ENCODE data around the gene TCF3.

TCF3 gene

DNA sequence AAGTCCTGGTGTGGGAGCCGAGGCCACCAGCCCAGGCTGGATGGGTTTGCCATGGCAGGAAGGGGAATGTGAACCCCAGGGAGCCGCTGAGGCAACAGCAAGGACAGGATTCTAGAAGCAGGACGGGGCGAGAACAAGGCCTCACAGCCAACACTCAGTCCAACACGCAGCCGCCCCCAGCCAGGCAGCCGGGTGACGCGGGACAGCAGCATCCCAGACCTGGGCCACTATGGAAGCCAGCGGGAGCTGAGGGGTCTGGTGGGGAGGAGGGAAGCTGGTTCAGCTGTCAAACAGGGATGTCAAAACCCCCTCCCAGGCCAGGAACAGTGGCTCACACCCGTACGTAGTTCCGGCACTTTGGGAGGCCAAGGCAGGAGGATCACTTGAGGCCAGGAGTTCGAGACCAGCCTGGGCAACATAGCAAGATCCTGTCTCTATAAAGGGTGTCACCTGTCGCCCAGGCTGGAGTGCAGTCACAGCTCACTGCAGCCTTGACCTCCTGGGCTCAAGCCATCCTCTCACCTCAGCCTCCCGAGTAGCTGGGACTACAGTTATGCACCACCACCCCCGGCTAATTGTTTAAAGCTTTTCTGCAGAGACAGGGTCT is 91.1 kb downstream of the TCF3 start:
- H3K4me3 ChIP-seq (ENCODE audit: low read length), result no peak overlapping the region
- peaks cover 7% of the 10 kb centered on the region for H3K4me1 ChIP-seq (ENCODE audit: control insufficient read depth, insufficient read depth, low read length)
- no peak overlapping the region for H3K27ac ChIP-seq (ENCODE audit: low read depth, low read length)
- peaks cover 2% of the 10 kb centered on the region for H3K36me3 ChIP-seq (ENCODE audit: control insufficient read depth, insufficient read depth, low read length)
- H3K27me3 ChIP-seq (ENCODE audit: control insufficient read depth, insufficient read depth, low read length), result no peaks in the 10 kb centered on the region
- no peak overlapping the region for H3K9ac ChIP-seq (ENCODE audit: low read length)

DNA sequence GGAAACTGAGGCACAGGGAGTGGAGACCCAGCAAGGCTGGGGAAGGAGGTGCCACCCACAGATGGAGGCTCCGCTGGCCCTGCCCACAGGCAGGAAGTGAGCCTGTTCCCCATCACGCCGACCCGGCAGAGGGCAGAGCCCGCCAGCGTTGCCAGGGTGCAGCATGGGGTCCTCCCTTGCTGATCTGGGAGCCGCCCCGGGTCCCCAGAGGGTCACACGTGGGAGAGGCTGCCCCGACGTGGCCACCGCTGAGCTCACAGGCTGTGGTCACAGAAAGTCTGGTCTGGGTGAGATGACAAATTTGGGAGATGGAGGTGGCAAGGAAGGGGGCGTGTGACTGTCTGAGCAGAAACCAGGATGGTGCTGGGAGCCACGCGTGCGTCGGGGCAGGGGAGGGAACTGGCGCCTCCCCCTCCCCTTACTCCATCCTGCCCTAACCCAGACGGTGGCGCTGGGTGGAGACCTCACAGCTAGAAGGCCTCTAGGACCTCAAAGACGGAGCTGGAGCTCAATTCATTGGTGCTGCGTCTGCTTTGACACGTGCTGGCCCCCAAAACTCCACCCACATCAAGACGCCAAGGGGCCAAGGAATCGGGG is 92.0 kb downstream of the TCF3 start:
- Histone ChIP-seq H3K27ac (ENCODE audit: low read depth, low read length) (no peak overlapping the region), H3K36me3 (ENCODE audit: control insufficient read depth, insufficient read depth, low read length) (peaks cover 2% of the 10 kb centered on the region), H3K27me3 (ENCODE audit: control insufficient read depth, insufficient read depth, low read length) (no peaks in the 10 kb centered on the region), H3K4me1 (ENCODE audit: control insufficient read depth, insufficient read depth, low read length) (no peaks in the 10 kb centered on the region), H3K9ac (ENCODE audit: low read length) (no peak overlapping the region), H3K4me3 (ENCODE audit: low read length) (no peak overlapping the region)
